NCI-H446 treated with DMSO at 0.1 percent for 48 hours (cell line): ENCODE data around the gene TM2D1.
A peak's percentile ranks its signal among the peaks of the same experiment; 100 is the strongest.

Experiments used
- DNase-seq: peaks from one replicate; lab custom pipeline; 2025; lab: John Stamatoyannopoulos, UW

TM2D1 gene

GRCh38 chr1:61644303-61644702 is 80.6 kb downstream of the TM2D1 start:
- no peak for DNase-seq

DNA sequence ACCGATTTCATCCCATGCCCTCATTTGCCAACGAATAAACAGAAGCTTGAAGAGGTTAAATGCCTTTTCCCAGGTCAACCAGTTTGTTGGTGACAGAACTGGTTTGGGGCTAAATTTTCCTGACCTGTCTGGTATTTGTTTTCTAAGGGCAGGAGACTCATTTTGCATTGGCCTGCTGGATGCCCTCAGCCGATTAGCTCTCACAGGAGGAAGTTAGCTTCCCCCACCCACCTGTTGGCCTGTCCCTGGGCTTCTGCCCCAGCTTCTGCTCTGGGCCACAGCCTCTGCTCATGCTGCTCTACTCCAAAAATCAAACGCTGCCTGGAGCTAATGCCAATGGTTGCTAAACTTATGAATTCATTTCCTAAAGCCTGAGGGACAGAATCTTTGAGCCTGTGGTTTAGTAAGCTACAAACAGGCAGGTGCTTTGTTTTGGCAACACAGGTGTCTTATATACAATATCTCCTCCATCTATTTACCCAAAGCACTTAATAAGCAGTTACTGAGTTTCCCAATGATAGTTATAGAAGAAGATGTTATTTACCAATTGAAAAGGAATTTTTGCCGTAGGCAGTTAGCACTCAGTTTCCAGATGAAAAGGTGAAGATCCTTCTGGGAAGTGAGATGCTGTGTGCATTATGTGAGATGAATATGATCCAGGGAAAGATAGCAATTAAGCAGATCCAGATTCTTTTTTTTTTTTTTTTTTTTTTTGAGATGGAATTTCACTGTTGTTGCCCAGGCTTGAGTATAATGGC is 82.3 kb downstream of the TM2D1 start:
- DNase-seq, result no peak

DNA sequence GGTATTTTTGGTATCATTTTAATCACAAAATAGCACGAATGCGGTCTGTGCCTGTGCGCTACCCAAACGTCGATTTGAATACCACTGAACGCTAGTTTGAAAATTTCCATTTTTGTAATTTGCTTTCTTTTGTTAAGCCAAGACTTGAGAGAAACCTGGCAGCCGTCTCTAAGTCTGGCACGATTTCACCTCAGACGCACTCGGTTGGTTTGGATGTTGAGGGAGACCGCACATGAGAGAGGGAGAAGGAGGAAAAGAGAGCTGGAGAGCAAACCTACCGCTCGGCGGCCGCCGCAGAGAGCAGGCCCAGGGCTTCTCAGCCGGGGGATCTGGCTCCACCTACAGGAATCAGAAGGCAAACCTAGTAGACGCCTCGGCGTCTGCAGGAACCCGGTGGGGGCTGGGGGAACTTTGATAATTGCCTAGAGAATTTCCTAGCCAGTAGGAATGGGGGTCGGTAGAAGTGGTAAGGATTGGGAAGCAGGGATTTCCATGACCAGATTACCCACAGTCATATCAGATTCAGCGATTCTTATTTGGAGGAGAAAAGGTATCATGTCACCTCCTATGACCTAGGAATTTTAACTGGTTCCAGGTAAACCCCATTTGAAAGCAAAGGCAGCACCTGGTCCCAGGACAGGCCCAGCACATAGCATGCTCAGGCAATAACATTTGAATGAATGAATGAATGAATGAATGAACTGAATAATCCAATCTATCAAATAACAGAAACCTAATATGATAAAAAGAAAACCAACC is 83.2 kb downstream of the TM2D1 start:
- DNase-seq, result peak; percentile 48

DNA sequence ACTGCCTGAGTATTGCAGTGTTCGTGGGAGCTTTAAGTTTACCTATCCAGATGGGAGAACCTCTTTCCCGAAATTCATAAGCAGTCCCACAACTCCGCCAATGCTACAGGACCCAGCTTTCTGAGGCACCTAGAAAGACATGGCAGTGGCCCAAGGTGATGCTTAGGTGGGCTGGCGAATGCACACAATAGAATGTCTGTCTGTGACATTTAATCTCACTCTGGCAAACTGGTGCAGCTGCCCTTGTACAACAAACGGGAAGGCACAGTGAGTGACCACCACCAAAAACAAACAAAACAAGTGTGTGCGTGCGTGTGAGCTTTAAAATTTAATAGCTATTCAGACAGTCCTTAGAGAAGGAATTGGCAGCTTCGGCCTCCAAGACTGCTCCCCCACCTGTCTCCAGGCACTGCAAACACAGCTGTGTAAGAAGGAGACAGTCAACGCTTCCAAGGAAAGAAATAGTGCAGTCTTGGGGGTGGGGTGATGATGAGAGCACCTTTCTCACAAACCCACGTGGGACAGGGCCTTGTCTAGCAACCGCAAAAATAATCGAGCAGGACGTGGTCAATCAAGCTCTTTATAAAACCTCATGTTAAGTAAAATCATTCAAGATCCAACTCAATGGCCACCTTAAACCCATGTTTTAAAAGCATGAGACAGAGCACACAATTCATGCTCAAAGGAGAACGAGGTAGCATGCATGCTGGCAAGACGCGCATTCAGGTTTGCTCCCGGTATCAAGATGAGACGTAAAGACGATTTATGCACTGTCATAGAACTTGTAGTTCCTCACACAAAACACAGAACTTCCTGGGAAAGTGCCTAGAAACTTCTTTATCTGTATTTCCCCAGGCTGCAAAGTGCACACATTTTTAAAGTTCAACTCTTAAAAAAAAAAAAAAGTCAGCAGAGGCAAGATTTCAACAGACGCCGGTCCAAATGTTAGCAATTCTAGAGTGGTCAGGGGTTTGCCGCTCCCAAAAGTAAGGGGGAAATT is 84.1 kb downstream of the TM2D1 start:
- DNase-seq, result no peak

GRCh38 chr1:61639608-61640336 is 85.2 kb downstream of the TM2D1 start:
- DNase-seq, result no peak

- DNase-seq, result no peak
These were observed 85.9 kb downstream of the TM2D1 start for GRCh38 chr1:61638911-61639605.

GRCh38 chr1:61638296-61638695 is 86.6 kb downstream of the TM2D1 start:
- DNase-seq, result no peak

GRCh38 chr1:61637470-61637869 is 87.5 kb downstream of the TM2D1 start:
- DNase-seq, result no peak

- no peak for DNase-seq
These were observed 88.1 kb downstream of the TM2D1 start for GRCh38 chr1:61636814-61637213.

GRCh38 chr1:61636376-61636775 is 88.6 kb downstream of the TM2D1 start:
- DNase-seq, result no peak

DNA sequence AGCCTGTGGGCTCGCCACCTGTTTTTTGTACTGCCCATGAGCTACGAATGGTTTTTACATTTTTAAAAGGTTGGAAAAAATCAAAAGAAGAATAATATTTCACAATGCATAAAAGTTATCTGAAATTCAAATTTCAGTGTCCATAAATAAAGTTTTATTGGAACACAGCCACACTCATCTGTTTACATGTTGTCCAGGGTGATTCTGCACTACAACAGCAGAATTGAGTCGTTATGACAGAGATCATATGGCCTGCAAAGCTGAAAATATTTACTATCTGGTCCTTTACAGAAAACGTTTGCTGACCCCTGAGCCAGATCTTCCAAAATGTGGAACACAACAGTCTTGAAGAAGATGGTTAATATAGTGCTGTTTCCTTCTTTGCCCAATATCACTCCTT is 89.4 kb downstream of the TM2D1 start:
- no peak for DNase-seq

- DNase-seq, result no peak
These were observed 93.5 kb downstream of the TM2D1 start for GRCh38 chr1:61631436-61631835.
